ENCODE measurements around the gene ADARB1. TPM values are rescaled to one million over a fixed set of nuclear protein-coding genes. Genes with fewer than 3 reads are reported as not detected.

Gene ADARB1
- total and polyA plus RNA-seq, 2 of the 8 experiments (the other 6 are each of a cell fraction or from before 2014, with no cell fraction given), result 4.7 to 14.9 TPM

- no peaks in the 10 kb centered on the region; the same call in 1 of the 2 replicates for H3K79me1 ChIP-seq (ENCODE audit: low read depth, low read length)
- no peak overlapping the region for H2BK15ac ChIP-seq (ENCODE audit: low read length)
- H2BK12ac ChIP-seq (ENCODE audit: low read depth, low read length), result peak overlapping the region; percentile 60; the same call in 1 of the 2 replicates
- no peak overlapping the region for H2BK5ac ChIP-seq (ENCODE audit: low read depth, low read length)
- H3K27ac ChIP-seq (ENCODE audit: low read depth, low read length), result no peak overlapping the region
- H3K36me3 ChIP-seq (ENCODE audit: control insufficient read depth in 2 of 4, insufficient read depth in 4 of 4, low read length in 3 of 4), result no peaks in the 10 kb centered on the region
- H3K4me3 ChIP-seq (ENCODE audit: extremely low read depth in 1 of 4, insufficient read depth in 2 of 4, low read depth in 3 of 4, low read length in 4 of 4), result no peak overlapping the region
- H4K8ac ChIP-seq (ENCODE audit: extremely low read depth, insufficient read depth, low read length), result no peak overlapping the region
- TF ChIP-seq CREB1 (IDR thresholded peaks at IDR 0.05) (no peak), GABPA (IDR thresholded peaks at IDR 0.05; ENCODE audit: borderline replicate concordance, insufficient read depth, low read length) (no peak), SAP30 (IDR thresholded peaks at IDR 0.05; ENCODE audit: insufficient read depth, insufficient replicate concordance, low read length) (no peak)
- H3K9ac ChIP-seq (replicated peaks in 1 of 4; ENCODE audit: extremely low read depth in 1 of 4, low read depth in 3 of 4, low read length in 3 of 4), result no peak overlapping the region
- no peak overlapping the region; the same call in 1 of the 2 replicates for H2AK5ac ChIP-seq (ENCODE audit: low read depth, low read length)
- no peak overlapping the region for H3K56ac ChIP-seq (replicated peaks; ENCODE audit: insufficient read length, low read depth, low read length)
- no peak overlapping the region for H2BK20ac ChIP-seq (ENCODE audit: low read length)
- H3K23ac ChIP-seq (ENCODE audit: insufficient read length), result no peak overlapping the region
- no peak overlapping the region for H4K91ac ChIP-seq (replicated peaks; ENCODE audit: insufficient read length, low read length)
- peak overlapping the region in 1 of 2 experiments; percentile 1; a peak in 1 of 4 replicates for H3K4me2 ChIP-seq (ENCODE audit: insufficient read depth in 1 of 2, low read depth in 2 of 2, low read length in 2 of 2)
- H4K20me1 ChIP-seq (replicated peaks in 1 of 2; ENCODE audit: control insufficient read depth in 1 of 2, insufficient read depth in 2 of 2, low read length in 2 of 2), result peaks cover 0 to 2% of the 10 kb centered on the region in 2 experiments
- H3K27me3 ChIP-seq (replicated peaks in 1 of 4; ENCODE audit: control insufficient read depth in 3 of 4, extremely low read depth in 1 of 4, insufficient read depth in 3 of 4, low read length in 3 of 4), result no peaks in the 10 kb centered on the region
- ChIA-PET CTCF (ENCODE audit: partially characterized antibody) (interaction anchor here (0.6 to 11.5 kb wide), 6 partner anchors 9 to 145 kb away, joined by 3 to 107 read pairs (median 4); no protein-coding TSS in a partner anchor), POLR2A (ENCODE audit: partially characterized antibody) (no interaction called here)
- no peaks in the 10 kb centered on the region for H3K23me2 ChIP-seq (ENCODE audit: low read depth, low read length)
- H3K14ac ChIP-seq (ENCODE audit: insufficient read length), result no peak overlapping the region
- H4K5ac ChIP-seq (ENCODE audit: insufficient read length, low read depth, low read length), result no peak overlapping the region
- H3K4me1 ChIP-seq (replicated peaks in 1 of 4; ENCODE audit: control insufficient read depth in 3 of 4, insufficient read depth in 4 of 4, low read length in 3 of 4), result peaks cover 0 to 6% (median 0%) of the 10 kb centered on the region in 4 experiments; a peak in 2 of 7 replicates
- 82% methylated on average over 12 of the region's 12 CpGs; no CpG with 5 or more reads in 1 of the 2 experiments for WGBS, 2 experiments (ENCODE audit: extremely low coverage in 1 of 2, insufficient coverage in 1 of 2, insufficient read length in 1 of 2, insufficient replicate concordance in 2 of 2, low coverage in 1 of 2, low lambda C conversion rate in 2 of 2, missing lambda C conversion rate in 1 of 2)
- H2BK120ac ChIP-seq (replicated peaks; ENCODE audit: low read depth, low read length), result no peak overlapping the region
- H3K18ac ChIP-seq (ENCODE audit: extremely low read depth, low read length), result no peak overlapping the region
- H3K4ac ChIP-seq (replicated peaks; ENCODE audit: insufficient read length, low read depth, low read length), result no peak overlapping the region
- no peaks in the 10 kb centered on the region for H3K9me3 ChIP-seq (ENCODE audit: insufficient read depth in 2 of 2, low read depth in 1 of 2, low read length in 1 of 2)
- DNase-seq (ENCODE audit: low read depth in 1 of 2, low spot score in 2 of 2) (no peak), FAIRE-seq (no peak)
- no peak overlapping the region for H2AFZ ChIP-seq (ENCODE audit: low read length)
- no peaks in the 10 kb centered on the region for H3K79me2 ChIP-seq (ENCODE audit: control insufficient read depth in 1 of 2, insufficient read depth in 2 of 2, low read length in 2 of 2)
These were observed 89.2 kb downstream of the ADARB1 start for GRCh38 chr21:45163413-45164123.

All from H1 (cell line).